ENCODE results near the gene XXYLT1.

DNA sequence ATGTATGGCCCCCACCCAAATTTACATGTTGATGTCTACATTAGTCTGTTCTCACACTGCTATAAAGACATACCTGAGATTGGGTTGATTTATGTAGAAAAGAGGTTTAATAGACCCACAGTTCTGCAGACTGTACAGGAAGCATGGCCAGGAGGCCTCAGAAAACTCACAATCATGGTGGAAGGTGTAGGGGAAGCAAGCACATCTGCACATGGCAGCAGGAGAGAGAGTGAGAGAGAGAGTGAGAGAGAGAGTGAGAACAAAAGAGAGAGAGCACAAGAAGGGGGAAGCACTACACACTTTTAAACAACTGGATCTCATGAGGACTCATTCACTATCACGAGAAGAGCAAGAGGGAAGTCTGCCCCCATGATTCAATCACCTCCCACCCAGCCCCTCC is 130.5 kb downstream of the XXYLT1 start:
- TF ChIP-seq TCF4 (CRISPR knock-in tag; IDR thresholded peaks at IDR 0.05; ENCODE audit: borderline replicate concordance), result no peak
- no peak for TF ChIP-seq SNAI2 (CRISPR knock-in tag; IDR thresholded peaks at IDR 0.05)
- TF ChIP-seq, protein P1, sequence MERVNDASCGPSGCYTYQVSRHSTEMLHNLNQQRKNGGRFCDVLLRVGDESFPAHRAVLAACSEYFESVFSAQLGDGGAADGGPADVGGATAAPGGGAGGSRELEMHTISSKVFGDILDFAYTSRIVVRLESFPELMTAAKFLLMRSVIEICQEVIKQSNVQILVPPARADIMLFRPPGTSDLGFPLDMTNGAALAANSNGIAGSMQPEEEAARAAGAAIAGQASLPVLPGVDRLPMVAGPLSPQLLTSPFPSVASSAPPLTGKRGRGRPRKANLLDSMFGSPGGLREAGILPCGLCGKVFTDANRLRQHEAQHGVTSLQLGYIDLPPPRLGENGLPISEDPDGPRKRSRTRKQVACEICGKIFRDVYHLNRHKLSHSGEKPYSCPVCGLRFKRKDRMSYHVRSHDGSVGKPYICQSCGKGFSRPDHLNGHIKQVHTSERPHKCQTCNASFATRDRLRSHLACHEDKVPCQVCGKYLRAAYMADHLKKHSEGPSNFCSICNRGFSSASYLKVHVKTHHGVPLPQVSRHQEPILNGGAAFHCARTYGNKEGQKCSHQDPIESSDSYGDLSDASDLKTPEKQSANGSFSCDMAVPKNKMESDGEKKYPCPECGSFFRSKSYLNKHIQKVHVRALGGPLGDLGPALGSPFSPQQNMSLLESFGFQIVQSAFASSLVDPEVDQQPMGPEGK (CRISPR knock-in tag; IDR thresholded peaks at IDR 0.05; ENCODE audit: borderline replicate concordance), result no peak
- no peak for TF ChIP-seq ZFP3 (CRISPR knock-in tag; IDR thresholded peaks at IDR 0.05)
- TF ChIP-seq OSR1 (CRISPR knock-in tag; IDR thresholded peaks at IDR 0.05), result no peak
- no peak for TF ChIP-seq CSDC2 (CRISPR knock-in tag; IDR thresholded peaks at IDR 0.05)
- TF ChIP-seq, protein P2, sequence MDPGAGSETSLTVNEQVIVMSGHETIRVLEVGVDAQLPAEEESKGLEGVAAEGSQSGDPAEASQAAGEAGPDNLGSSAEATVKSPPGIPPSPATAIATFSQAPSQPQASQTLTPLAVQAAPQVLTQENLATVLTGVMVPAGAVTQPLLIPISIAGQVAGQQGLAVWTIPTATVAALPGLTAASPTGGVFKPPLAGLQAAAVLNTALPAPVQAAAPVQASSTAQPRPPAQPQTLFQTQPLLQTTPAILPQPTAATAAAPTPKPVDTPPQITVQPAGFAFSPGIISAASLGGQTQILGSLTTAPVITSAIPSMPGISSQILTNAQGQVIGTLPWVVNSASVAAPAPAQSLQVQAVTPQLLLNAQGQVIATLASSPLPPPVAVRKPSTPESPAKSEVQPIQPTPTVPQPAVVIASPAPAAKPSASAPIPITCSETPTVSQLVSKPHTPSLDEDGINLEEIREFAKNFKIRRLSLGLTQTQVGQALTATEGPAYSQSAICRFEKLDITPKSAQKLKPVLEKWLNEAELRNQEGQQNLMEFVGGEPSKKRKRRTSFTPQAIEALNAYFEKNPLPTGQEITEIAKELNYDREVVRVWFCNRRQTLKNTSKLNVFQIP (CRISPR knock-in tag; IDR thresholded peaks at IDR 0.05; ENCODE audit: borderline replicate concordance, low read depth), result no peak
- TF ChIP-seq, protein P3, sequence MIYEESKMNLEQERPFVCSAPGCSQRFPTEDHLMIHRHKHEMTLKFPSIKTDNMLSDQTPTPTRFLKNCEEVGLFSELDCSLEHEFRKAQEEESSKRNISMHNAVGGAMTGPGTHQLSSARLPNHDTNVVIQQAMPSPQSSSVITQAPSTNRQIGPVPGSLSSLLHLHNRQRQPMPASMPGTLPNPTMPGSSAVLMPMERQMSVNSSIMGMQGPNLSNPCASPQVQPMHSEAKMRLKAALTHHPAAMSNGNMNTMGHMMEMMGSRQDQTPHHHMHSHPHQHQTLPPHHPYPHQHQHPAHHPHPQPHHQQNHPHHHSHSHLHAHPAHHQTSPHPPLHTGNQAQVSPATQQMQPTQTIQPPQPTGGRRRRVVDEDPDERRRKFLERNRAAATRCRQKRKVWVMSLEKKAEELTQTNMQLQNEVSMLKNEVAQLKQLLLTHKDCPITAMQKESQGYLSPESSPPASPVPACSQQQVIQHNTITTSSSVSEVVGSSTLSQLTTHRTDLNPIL (CRISPR knock-in tag; IDR thresholded peaks at IDR 0.05; ENCODE audit: low read depth), result no peak
- TF ChIP-seq PPARA (CRISPR knock-in tag; IDR thresholded peaks at IDR 0.05; ENCODE audit: borderline replicate concordance), result no peak
- TF ChIP-seq, protein P4, sequence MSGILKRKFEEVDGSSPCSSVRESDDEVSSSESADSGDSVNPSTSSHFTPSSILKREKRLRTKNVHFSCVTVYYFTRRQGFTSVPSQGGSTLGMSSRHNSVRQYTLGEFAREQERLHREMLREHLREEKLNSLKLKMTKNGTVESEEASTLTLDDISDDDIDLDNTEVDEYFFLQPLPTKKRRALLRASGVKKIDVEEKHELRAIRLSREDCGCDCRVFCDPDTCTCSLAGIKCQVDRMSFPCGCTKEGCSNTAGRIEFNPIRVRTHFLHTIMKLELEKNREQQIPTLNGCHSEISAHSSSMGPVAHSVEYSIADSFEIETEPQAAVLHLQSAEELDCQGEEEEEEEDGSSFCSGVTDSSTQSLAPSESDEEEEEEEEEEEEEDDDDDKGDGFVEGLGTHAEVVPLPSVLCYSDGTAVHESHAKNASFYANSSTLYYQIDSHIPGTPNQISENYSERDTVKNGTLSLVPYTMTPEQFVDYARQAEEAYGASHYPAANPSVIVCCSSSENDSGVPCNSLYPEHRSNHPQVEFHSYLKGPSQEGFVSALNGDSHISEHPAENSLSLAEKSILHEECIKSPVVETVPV (CRISPR knock-in tag; IDR thresholded peaks at IDR 0.05), result no peak
- TF ChIP-seq ARNTL (CRISPR knock-in tag; IDR thresholded peaks at IDR 0.05; ENCODE audit: borderline replicate concordance, low read depth), result no peak
- TF ChIP-seq, protein P5, sequence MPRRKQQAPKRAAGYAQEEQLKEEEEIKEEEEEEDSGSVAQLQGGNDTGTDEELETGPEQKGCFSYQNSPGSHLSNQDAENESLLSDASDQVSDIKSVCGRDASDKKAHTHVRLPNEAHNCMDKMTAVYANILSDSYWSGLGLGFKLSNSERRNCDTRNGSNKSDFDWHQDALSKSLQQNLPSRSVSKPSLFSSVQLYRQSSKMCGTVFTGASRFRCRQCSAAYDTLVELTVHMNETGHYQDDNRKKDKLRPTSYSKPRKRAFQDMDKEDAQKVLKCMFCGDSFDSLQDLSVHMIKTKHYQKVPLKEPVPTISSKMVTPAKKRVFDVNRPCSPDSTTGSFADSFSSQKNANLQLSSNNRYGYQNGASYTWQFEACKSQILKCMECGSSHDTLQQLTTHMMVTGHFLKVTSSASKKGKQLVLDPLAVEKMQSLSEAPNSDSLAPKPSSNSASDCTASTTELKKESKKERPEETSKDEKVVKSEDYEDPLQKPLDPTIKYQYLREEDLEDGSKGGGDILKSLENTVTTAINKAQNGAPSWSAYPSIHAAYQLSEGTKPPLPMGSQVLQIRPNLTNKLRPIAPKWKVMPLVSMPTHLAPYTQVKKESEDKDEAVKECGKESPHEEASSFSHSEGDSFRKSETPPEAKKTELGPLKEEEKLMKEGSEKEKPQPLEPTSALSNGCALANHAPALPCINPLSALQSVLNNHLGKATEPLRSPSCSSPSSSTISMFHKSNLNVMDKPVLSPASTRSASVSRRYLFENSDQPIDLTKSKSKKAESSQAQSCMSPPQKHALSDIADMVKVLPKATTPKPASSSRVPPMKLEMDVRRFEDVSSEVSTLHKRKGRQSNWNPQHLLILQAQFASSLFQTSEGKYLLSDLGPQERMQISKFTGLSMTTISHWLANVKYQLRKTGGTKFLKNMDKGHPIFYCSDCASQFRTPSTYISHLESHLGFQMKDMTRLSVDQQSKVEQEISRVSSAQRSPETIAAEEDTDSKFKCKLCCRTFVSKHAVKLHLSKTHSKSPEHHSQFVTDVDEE (CRISPR knock-in tag; IDR thresholded peaks at IDR 0.05), result no peak
- no peak for TF ChIP-seq ZNF8 (CRISPR knock-in tag; IDR thresholded peaks at IDR 0.05)
